HG02571 (cell line): ENCODE measurements around the gene SMO.
"Not testable (repeated sequence)": the region's sequence is repeated elsewhere in the genome, so short reads cannot be mapped to it uniquely, and the experiment has no call there.

Experiments
- ATAC-seq: cut with Tn5 transposase; IDR thresholded peaks from one replicate; pipeline ENCODE4 v1.9.1; 2021; ENCODE audit warnings: mild to moderate bottlenecking, moderate library complexity; ENCODE audit not compliant: unreplicated experiment

The SMO gene

DNA sequence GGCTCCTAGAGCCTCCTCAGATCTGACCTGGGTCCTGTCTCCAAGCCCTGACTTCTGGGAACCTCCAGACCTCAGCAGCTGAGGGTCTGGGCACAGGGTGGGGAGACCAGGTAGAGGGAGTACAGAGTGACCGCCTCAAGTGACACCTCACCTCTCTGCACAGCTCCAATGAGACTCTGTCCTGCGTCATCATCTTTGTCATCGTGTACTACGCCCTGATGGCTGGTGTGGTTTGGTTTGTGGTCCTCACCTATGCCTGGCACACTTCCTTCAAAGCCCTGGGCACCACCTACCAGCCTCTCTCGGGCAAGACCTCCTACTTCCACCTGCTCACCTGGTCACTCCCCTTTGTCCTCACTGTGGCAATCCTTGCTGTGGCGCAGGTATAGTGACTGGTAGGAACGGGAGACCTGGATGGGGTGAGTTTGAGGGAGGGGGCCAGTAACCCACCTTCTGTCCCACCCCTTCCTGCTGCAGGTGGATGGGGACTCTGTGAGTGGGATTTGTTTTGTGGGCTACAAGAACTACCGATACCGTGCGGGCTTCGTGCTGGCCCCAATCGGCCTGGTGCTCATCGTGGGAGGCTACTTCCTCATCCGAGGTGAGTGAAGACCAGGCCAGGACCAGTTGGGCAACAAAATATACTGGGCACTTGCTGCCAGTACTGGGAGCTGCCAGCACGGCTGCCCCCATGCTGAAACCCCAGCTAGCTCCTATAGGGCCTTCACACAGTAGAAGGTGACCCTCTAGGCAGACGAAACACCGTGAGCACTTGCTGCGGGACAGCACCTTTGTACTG is 17.8 kb downstream of the SMO start:
- ATAC-seq: no peak

DNA sequence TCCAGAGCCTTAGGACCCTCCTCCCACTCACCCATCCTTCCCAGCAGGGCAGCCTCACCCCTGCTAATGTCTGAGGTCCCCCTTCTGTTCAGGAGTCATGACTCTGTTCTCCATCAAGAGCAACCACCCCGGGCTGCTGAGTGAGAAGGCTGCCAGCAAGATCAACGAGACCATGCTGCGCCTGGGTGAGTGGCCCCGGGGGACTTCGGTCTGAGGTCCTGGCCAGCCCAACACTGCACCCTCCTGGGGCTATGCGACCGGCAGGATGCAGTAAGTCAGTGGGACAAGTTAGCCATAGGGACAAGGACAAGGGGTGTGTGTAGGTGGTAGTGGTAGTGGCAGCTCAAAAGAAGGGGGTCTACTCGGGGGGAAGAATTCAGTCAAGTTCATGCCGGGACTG is 20.2 kb downstream of the SMO start:
- no peak for ATAC-seq

DNA sequence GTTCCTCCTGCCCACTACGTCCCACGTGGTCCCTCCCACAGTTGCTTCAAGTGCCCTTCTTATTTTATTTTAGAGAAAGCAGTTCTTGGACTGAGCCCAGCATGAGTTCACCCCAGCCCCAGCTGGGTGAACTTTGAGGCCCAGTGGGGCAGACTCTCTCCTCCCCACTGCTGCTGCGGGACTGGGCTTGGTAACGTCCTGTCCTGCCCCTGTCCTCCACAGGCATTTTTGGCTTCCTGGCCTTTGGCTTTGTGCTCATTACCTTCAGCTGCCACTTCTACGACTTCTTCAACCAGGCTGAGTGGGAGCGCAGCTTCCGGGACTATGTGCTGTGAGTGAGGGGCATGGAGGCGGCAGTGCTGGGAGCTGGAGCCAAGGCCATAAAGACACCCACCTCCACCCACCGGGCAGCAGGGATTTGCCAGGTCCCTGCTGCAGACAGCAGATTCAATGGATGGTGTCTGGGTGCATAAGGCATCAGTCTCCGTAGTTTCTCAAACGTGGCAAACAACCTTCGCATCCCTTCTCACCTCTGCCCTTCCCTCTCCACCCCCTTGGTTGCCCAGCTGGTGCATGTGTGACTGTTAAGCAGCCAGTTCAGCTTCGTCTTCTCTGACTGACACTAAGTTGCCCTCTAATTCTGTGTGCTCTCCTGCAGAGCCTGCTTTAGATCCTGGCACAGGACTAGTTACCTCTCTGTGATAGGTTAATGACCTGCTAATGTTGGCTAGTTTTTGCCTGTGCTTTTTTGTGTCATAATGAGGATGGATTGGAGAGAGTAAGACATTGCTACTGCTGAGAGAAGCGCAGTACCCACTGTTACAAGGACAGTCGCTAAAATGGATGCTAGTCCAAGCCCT is 20.9 kb downstream of the SMO start:
- no peak for ATAC-seq

DNA sequence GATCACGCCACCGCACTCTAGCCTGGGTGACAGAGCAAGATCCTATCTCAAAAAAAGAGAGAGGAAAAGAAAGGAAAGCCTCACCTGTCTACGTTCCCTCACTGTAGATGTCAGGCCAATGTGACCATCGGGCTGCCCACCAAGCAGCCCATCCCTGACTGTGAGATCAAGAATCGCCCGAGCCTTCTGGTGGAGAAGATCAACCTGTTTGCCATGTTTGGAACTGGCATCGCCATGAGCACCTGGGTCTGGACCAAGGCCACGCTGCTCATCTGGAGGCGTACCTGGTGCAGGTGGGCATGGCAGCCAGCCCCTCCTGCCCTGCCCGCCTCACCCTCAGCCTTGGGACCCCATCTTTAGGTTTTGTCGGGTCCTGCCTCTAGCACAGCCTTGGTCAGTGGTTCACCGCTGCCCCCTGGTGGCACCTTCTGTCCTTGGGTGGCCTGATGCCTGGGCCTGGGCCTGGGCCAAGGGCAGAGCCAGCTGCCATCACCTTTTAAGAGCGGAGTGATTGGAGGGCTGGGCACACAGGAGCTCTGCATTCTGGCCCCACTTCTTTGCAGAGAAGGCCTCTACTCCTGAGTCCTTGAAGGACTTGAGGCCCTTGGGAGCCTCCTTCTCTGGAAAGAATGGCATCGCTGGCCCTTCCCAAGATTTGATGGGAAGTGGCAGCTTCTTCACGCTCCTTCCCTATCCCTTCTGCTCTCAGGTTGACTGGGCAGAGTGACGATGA is 22.0 kb downstream of the SMO start:
- no peak for ATAC-seq

DNA sequence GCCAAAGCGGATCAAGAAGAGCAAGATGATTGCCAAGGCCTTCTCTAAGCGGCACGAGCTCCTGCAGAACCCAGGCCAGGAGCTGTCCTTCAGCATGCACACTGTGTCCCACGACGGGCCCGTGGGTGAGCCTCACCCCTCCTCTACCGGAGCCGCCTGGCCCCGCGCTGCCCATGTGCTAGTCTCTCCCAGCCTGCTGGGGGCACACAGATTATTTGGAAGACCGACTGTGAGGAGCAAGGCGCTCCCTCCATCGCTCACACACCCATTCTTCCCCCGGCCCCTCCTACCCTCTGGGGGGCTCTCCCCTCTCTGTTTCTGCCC is 22.5 kb downstream of the SMO start:
- no peak for ATAC-seq

DNA sequence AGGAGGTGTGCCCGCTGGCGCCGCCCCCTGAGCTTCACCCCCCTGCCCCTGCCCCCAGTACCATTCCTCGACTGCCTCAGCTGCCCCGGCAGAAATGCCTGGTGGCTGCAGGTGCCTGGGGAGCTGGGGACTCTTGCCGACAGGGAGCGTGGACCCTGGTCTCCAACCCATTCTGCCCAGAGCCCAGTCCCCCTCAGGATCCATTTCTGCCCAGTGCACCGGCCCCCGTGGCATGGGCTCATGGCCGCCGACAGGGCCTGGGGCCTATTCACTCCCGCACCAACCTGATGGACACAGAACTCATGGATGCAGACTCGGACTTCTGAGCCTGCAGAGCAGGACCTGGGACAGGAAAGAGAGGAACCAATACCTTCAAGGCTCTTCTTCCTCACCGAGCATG is 23.7 kb downstream of the SMO start:
- no peak for ATAC-seq

DNA sequence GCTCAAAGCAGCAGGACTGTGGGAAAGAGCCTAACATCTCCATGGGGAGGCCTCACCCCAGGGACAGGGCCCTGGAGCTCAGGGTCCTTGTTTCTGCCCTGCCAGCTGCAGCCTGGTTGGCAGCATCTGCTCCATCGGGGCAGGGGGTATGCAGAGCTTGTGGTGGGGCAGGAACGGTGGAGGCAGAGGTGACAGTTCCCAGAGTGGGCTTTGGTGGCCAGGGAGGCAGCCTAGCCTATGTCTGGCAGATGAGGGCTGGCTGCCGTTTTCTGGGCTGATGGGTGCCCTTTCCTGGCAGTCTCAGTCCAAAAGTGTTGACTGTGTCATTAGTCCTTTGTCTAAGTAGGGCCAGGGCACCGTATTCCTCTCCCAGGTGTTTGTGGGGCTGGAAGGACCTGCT is 24.2 kb downstream of the SMO start:
- no peak for ATAC-seq

DNA sequence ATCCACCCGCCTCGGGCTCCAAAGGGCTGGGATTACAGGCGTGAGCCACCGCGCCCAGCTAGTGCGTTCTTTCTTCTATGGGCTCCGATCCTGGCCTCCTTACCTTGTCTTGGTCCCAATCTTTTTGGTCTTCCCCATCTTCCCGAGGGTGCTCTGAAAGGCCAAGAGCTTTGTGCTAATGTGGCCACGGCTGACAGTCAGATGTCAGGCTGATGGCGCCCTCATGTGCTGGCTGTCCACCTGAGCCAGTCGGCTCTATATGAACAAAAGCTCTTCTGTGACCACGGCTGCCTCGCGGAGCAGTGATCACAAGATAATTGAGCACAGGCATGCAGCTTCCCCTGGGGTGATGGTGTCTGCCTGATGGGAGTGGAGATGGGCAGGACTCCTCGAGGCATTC is 25.4 kb downstream of the SMO start:
- ATAC-seq: no peak

DNA sequence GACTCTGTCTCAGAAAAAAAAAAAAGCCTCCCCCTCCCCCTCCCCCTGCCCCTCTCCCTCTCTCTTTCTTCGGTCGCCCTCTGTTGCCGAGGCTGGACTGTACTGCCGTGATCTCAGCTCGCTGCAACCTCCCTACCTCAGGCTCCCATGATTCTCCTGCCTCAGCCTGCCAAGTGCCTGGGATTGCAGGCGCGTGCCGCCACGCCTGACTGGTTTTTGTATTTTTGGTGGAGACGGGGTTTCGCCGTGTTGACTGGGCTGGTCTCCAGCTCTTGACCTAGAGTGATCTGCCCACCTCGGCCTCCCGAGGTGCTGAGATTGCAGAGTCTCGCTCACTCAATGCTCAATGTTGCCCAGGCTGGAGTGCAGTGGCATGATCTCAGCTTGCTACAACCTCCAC is 27.3 kb downstream of the SMO start:
- ATAC-seq: not testable (repeated sequence)

DNA sequence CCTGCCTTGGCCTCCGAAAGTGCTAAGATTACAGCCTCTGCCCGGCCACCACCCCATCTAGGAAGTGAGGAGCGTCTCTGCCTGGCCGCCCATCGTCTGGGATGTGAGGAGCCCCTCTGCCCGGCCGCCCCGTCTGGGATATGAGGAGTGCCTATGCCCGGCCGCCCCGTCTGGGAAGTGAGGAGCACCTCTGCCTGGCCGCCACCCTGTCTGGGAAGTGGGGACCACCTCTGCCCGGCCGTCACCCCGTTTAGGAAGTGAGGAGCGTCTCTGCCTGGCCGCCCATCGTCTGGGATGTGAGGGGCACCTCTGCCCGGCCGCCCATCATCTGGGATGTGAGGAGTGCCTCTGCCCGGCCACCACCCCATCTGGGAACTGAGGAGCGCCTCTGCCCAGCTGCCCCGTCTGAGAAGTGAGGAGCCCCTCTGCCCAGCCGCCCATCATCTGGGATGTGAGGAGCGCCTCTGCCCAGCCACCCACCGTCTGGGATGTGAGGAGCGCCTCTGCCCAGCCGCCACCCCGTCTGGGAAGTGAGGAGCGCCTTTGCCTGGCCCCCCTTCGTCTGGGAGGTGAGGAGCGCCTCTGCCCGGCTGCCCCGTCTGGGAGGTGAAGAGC is 27.8 kb downstream of the SMO start:
- not testable (repeated sequence) for ATAC-seq

DNA sequence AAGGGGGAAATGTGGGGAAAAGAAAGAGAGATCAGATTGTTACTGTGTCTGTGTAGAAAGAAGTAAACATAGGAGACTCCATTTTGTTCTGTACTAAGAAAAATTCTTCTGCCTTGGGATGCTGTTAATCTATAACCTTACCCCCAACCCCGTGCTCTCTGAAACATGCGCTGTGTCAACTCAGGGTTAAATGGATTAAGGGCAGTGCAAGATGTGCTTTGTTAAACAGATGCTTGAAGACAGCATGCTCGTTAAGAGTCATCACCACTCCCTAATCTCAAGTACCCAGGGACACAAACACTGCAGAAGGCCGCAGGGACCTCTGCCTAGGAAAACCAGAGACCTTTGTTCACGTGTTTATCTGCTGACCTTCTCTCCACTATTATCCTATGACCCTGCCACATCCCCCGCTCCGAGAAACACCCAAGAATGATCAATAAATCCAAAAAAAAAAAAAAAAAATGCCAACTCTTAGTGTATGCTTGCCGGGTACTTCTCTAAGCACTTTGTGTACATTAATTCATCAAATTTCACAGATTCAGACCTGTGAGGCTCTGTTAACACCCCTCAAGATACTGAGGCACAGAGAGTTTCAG is 28.5 kb downstream of the SMO start:
- not testable (repeated sequence) for ATAC-seq

DNA sequence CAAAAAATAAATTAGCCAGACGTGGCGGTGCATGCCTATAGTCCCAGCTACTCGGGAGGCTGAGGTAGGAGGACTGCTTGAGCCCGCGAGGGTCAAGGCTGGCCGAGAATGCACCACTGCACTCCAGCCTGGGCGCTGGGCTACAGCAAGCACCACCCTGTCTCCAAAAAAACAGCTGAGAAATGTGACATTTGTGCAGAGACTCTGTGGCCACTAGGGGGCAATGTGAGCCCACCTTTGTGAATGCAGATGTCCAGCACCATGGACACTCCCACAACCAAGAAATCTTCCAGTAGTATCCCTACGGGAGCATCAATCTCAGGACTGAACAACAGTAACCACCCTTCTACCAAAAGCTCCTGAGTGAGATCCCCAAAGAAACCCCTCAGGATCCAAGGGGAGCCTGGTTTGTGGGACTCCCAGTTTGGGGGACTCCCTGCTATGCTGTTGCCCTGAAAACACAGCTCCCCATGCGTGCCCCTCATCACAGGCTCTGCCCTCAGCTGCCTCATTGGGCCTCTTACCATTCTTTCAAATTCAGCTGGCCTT is 30.2 kb downstream of the SMO start:
- no peak for ATAC-seq

DNA sequence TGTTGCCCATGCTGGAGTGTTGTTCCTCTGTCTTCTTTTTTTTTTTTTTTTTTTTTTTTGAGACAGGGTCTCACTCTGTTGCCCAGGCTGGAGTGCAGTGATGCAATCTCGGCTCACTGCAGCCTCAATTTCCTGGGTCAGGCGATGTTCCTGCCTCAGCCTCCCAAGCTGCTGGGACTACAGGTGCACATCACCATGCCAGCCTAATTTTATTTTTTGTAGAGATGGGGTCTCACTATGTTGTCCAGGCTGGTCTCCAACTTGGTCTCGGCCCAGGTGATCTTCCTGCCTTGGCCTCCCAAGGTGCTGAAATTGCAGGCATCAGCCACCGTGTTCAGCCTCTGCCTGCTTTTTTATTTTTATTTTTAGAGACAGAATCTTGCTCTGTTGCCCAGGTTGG is 30.7 kb downstream of the SMO start:
- not testable (repeated sequence) for ATAC-seq

DNA sequence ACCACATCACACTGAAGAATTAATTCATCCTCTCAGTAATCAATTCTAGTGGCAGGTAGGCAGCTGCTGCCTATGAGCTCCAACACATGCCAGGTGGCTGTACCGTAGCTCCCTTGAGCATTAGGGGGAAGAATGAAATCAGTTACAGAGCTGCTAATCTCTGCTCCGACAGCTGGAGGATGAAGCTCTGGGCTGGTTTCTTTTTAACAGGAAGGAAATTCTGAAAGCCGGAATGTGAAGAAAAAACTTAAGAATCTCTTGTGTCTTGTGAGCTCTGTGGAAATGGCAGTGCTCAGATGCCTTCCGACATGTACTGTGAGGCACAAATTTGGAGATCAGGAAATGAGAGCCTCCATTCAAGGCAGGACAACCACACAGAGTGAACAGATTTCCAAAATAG is 33.6 kb downstream of the SMO start:
- no peak for ATAC-seq

DNA sequence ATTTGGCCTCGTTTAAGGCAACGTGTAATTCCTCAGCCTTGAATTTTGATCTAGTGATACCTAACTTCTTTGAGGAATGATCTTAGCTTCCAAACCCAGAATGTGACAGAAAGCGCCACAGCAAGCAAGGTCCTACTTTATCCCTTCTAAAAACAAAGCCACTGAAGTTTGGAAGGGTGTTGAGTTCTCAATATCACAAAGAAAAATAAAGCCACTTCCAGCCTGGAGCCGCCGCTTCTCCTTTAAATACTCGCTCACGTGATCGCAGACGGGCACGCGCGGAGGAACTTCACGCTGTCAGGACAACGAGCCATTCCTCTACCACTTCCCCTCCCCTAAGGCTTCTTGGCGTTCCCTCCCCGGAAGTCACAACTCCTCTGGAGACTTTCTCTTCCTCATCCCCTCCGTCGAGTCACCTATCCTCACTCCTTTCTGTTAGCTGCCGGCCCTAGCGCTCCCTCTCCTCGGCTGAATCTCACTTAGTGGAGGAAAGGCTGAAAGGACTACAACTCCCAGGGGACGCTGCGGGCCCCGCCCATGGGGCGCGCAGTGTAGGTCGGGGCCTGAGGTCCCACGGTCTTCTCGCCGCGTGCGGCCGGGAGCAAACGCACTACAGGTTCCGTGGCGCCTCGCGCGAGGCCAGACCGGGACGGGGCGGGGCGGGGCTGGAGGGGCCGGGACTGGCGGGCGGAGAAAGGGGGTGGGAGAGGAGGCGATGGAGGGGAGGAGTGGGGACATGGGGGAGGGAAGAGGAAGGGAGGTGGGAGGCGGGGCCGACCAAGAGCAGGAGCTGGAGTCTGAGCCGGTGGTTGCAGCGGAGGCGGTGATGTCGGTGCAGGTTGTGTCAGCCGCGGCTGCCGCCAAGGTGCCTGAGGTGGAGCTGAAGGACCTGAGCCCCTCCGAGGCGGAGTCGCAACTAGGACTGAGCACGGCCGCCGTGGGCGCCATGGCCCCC is 36.1 kb downstream of the SMO start, which contains the start of gene AHCYL2:
Gene AHCYL2 (plus strand): TSS at position 780 of the 955 bp plus-strand sequence.
- peak; percentile 90 for ATAC-seq

DNA sequence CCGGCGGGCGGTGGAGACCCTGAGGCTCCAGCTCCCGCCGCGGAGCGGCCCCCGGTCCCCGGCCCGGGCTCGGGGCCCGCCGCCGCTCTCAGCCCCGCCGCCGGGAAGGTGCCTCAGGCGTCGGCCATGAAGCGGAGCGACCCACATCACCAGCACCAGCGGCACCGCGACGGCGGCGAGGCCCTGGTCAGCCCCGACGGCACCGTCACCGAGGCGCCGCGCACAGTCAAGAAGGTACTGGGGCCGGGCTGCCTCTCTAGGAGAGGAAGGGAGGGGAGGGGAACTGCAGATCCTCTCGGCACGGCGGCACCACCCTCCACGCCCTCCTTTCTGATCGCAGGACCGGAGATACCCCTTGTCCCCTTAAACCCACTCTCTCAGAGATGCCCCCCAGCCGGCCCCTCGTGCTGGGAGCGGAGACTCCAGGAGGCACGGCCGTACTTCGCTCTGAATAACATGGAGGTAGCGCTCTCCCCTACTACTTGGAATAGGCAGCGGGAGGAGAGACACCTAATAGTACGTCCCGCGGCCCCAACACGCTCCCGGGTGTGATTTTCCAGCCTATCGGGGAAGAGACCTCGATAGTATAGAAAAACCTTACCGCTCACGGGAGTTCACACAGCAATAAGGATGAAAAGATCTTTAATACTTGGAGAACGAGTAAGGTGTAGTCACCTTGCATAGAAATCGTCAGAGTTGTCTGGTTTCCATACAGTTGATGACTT is 36.9 kb downstream of the SMO start:
- peak; percentile 33 for ATAC-seq

DNA sequence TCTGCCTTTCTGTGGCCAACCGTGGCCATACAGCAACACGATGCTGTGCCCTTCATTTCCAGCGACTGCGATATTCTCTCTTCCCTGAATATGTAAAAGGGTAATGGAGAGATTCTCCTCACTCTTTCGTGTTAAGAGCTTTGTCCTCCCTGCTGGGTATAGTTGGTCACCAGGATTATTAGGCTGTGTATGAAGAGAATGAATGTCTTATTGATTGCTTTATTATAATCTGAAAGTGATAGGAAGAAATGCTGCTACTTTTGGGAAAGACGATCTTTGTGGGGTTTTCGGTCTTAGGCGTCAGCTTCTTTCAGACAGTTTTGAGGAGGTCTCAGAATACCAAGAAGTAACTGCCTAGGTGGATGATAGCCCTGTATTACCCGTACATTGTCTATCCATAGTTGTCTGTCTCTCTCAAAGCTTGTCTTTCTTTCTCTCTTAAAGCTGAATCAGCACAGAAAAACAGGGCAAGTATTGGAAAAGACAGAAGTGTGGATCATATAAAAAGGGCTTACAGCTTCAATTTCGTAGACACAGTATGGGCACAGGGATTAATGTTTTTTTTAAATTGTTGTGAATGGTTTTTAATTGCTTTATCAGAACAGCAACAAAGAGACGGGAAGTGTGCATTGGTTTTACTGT is 37.6 kb downstream of the SMO start:
- ATAC-seq: no peak
